ENCODE measurements around the gene BNC2. TPM values are rescaled to one million over a fixed set of nuclear protein-coding genes. Genes with fewer than 3 reads are reported as not detected.
"Not testable (repeated sequence)": the region's sequence is repeated elsewhere in the genome, so short reads cannot be mapped to it uniquely, and the experiment has no call there.

BNC2 gene
- total and polyA plus RNA-seq, 2 donors: 1.8 to 3.9 TPM

GRCh38 chr9:16898464-16898863, 28.0 kb upstream of the BNC2 start:
- Histone ChIP-seq H3K4me3 (ENCODE audit: low read length in 2 of 2) (no peak overlapping the region), H3K4me1 (ENCODE audit: control insufficient read depth in 2 of 2, insufficient read depth in 2 of 2, low read length in 2 of 2) (no peaks in the 10 kb centered on the region), H3K9me3 (ENCODE audit: control insufficient read depth in 2 of 2, insufficient read depth in 1 of 2, low read length in 1 of 2) (no peaks in the 10 kb centered on the region), H3K36me3 (ENCODE audit: control insufficient read depth in 2 of 2, insufficient read depth in 2 of 2, low read length in 1 of 2) (no peaks in the 10 kb centered on the region), H3K27ac (ENCODE audit: low read depth in 1 of 2, low read length in 1 of 2) (no peak overlapping the region), H3K27me3 (ENCODE audit: control insufficient read depth in 2 of 2, insufficient read depth in 1 of 2, low read length in 1 of 2) (no peaks in the 10 kb centered on the region)
- no peak for DNase-seq (ENCODE audit: low read depth in 6 of 9, low spot score in 9 of 9)
- WGBS: 90% methylated on average over 2 of the region's 2 CpGs

GRCh38 chr9:16888594-16888993, 18.1 kb upstream of the BNC2 start:
- Histone ChIP-seq H3K4me3 (ENCODE audit: low read length in 2 of 2) (no peak overlapping the region), H3K27me3 (ENCODE audit: control insufficient read depth in 2 of 2, insufficient read depth in 1 of 2, low read length in 1 of 2) (no peaks in the 10 kb centered on the region), H3K4me1 (ENCODE audit: control insufficient read depth in 2 of 2, insufficient read depth in 2 of 2, low read length in 2 of 2) (peaks cover 0 to 4% of the 10 kb centered on the region in 2 donors), H3K36me3 (ENCODE audit: control insufficient read depth in 2 of 2, insufficient read depth in 2 of 2, low read length in 1 of 2) (no peaks in the 10 kb centered on the region), H3K27ac (ENCODE audit: low read depth in 1 of 2, low read length in 1 of 2) (no peak overlapping the region), H3K9me3 (ENCODE audit: control insufficient read depth in 2 of 2, insufficient read depth in 1 of 2, low read length in 1 of 2) (no peaks in the 10 kb centered on the region)
- WGBS: 97% methylated on average over 3 of the region's 3 CpGs
- DNase-seq (ENCODE audit: low read depth in 6 of 9, low spot score in 9 of 9): no peak

GRCh38 chr9:16885931-16886330, 15.5 kb upstream of the BNC2 start:
- H3K4me3 ChIP-seq (ENCODE audit: low read length in 2 of 2): no peak overlapping the region
- no peak for DNase-seq (ENCODE audit: low read depth in 6 of 9, low spot score in 9 of 9)
- WGBS: 92% methylated on average over 4 of the region's 4 CpGs
- no peaks in the 10 kb centered on the region for H3K27me3 ChIP-seq (ENCODE audit: control insufficient read depth in 2 of 2, insufficient read depth in 1 of 2, low read length in 1 of 2)
- H3K9me3 ChIP-seq (ENCODE audit: control insufficient read depth in 2 of 2, insufficient read depth in 1 of 2, low read length in 1 of 2): no peaks in the 10 kb centered on the region
- no peak overlapping the region for H3K27ac ChIP-seq (ENCODE audit: low read depth in 1 of 2, low read length in 1 of 2)
- peaks cover 0 to 4% of the 10 kb centered on the region in 2 donors for H3K4me1 ChIP-seq (ENCODE audit: control insufficient read depth in 2 of 2, insufficient read depth in 2 of 2, low read length in 2 of 2)
- no peaks in the 10 kb centered on the region for H3K36me3 ChIP-seq (ENCODE audit: control insufficient read depth in 2 of 2, insufficient read depth in 2 of 2, low read length in 1 of 2)

- DNase-seq (ENCODE audit: low read depth in 6 of 9, low spot score in 9 of 9): peak in 2 of 9 donors; percentile 10 to 53
- Histone ChIP-seq H3K27me3 (ENCODE audit: control insufficient read depth in 2 of 2, insufficient read depth in 1 of 2, low read length in 1 of 2) (no peaks in the 10 kb centered on the region), H3K4me1 (ENCODE audit: control insufficient read depth in 2 of 2, insufficient read depth in 2 of 2, low read length in 2 of 2) (peaks cover 0 to 4% of the 10 kb centered on the region in 2 donors), H3K36me3 (ENCODE audit: control insufficient read depth in 2 of 2, insufficient read depth in 2 of 2, low read length in 1 of 2) (no peaks in the 10 kb centered on the region), H3K27ac (ENCODE audit: low read depth in 1 of 2, low read length in 1 of 2) (no peak overlapping the region), H3K9me3 (ENCODE audit: control insufficient read depth in 2 of 2, insufficient read depth in 1 of 2, low read length in 1 of 2) (peaks cover 0 to 2% of the 10 kb centered on the region in 2 donors), H3K4me3 (ENCODE audit: low read length in 2 of 2) (no peak overlapping the region)
- 8% methylated on average over 5 of the region's 5 CpGs for WGBS
These were observed 14.6 kb upstream of the BNC2 start for GRCh38 chr9:16884952-16885513.

DNA sequence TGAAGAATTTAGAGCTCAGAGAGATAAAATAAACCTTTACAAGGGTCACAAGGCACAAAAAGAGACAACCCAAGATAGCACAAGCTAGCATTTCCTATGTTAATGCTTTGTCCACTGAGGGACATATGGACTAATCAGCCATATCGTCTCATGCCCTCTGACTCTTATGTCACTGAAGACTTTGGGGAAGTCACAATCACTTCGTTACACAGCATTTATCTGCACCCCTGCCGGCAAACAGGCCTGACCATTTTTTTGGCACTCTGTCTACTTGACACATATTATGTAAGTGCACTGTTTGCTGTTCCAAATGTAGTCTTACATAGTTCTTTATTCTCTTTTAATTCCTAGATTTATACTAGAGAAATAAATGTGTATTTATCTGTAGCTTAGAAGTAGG, 13.9 kb upstream of the BNC2 start:
- H3K36me3 ChIP-seq (ENCODE audit: control insufficient read depth in 2 of 2, insufficient read depth in 2 of 2, low read length in 1 of 2): no peaks in the 10 kb centered on the region
- H3K9me3 ChIP-seq (ENCODE audit: control insufficient read depth in 2 of 2, insufficient read depth in 1 of 2, low read length in 1 of 2): peaks cover 0 to 2% of the 10 kb centered on the region in 2 donors
- no peak for DNase-seq (ENCODE audit: low read depth in 6 of 9, low spot score in 9 of 9)
- WGBS: 32% methylated on average over 3 of the region's 3 CpGs
- peaks cover 0 to 4% of the 10 kb centered on the region in 2 donors for H3K4me1 ChIP-seq (ENCODE audit: control insufficient read depth in 2 of 2, insufficient read depth in 2 of 2, low read length in 2 of 2)
- no peaks in the 10 kb centered on the region for H3K27me3 ChIP-seq (ENCODE audit: control insufficient read depth in 2 of 2, insufficient read depth in 1 of 2, low read length in 1 of 2)
- H3K27ac ChIP-seq (ENCODE audit: low read depth in 1 of 2, low read length in 1 of 2): no peak overlapping the region
- no peak overlapping the region for H3K4me3 ChIP-seq (ENCODE audit: low read length in 2 of 2)

DNA sequence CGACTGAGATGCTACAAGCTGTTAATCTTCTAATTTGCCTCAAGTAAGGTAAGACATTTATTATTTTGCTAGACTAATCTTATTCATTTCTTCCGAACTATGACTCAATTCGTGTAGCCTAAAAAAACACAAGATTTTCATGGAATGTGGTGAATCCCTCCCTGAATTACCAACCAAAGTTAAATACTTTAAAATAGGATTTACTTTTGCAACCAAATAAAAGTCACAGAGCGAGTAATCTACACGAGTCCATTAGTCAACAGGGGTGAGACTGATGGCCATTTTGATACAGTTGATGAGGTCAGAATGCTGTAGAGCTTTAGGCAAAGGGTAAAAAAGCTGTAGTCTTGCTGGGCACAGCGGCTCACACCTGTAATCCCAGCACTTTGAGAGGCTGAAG, 13.1 kb upstream of the BNC2 start:
- H3K27ac ChIP-seq (ENCODE audit: low read depth in 1 of 2, low read length in 1 of 2): no peak overlapping the region
- WGBS: 97% methylated on average over 6 of the region's 6 CpGs
- no peaks in the 10 kb centered on the region for H3K36me3 ChIP-seq (ENCODE audit: control insufficient read depth in 2 of 2, insufficient read depth in 2 of 2, low read length in 1 of 2)
- no peak for DNase-seq (ENCODE audit: low read depth in 6 of 9, low spot score in 9 of 9)
- peaks cover 0 to 2% of the 10 kb centered on the region in 2 donors for H3K9me3 ChIP-seq (ENCODE audit: control insufficient read depth in 2 of 2, insufficient read depth in 1 of 2, low read length in 1 of 2)
- H3K27me3 ChIP-seq (ENCODE audit: control insufficient read depth in 2 of 2, insufficient read depth in 1 of 2, low read length in 1 of 2): no peaks in the 10 kb centered on the region
- H3K4me1 ChIP-seq (ENCODE audit: control insufficient read depth in 2 of 2, insufficient read depth in 2 of 2, low read length in 2 of 2): peaks cover 0 to 4% of the 10 kb centered on the region in 2 donors
- H3K4me3 ChIP-seq (ENCODE audit: low read length in 2 of 2): no peak overlapping the region

GRCh38 chr9:16882440-16882839, 12.0 kb upstream of the BNC2 start:
- H3K27ac ChIP-seq (ENCODE audit: low read depth in 1 of 2, low read length in 1 of 2); H3K9me3 ChIP-seq (ENCODE audit: control insufficient read depth in 2 of 2, insufficient read depth in 1 of 2, low read length in 1 of 2); H3K4me1 ChIP-seq (ENCODE audit: control insufficient read depth in 2 of 2, insufficient read depth in 2 of 2, low read length in 2 of 2); DNase-seq (ENCODE audit: low read depth in 6 of 9, low spot score in 9 of 9); H3K27me3 ChIP-seq (ENCODE audit: control insufficient read depth in 2 of 2, insufficient read depth in 1 of 2, low read length in 1 of 2); H3K4me3 ChIP-seq (ENCODE audit: low read length in 2 of 2); H3K36me3 ChIP-seq (ENCODE audit: control insufficient read depth in 2 of 2, insufficient read depth in 2 of 2, low read length in 1 of 2): not testable (repeated sequence)
- 97% methylated on average over 6 of the region's 6 CpGs for WGBS

- H3K27ac ChIP-seq (ENCODE audit: low read depth in 1 of 2, low read length in 1 of 2): no peak overlapping the region
- 86% methylated on average over 2 of the region's 2 CpGs for WGBS
- H3K4me1 ChIP-seq (ENCODE audit: control insufficient read depth in 2 of 2, insufficient read depth in 2 of 2, low read length in 2 of 2): no peaks in the 10 kb centered on the region
- DNase-seq (ENCODE audit: low read depth in 6 of 9, low spot score in 9 of 9): no peak
- no peaks in the 10 kb centered on the region for H3K36me3 ChIP-seq (ENCODE audit: control insufficient read depth in 2 of 2, insufficient read depth in 2 of 2, low read length in 1 of 2)
- H3K27me3 ChIP-seq (ENCODE audit: control insufficient read depth in 2 of 2, insufficient read depth in 1 of 2, low read length in 1 of 2): no peaks in the 10 kb centered on the region
- no peak overlapping the region for H3K4me3 ChIP-seq (ENCODE audit: low read length in 2 of 2)
- H3K9me3 ChIP-seq (ENCODE audit: control insufficient read depth in 2 of 2, insufficient read depth in 1 of 2, low read length in 1 of 2): peaks cover 0 to 2% of the 10 kb centered on the region in 2 donors
These were observed 8.9 kb upstream of the BNC2 start for GRCh38 chr9:16879416-16879815.

GRCh38 chr9:16877256-16877655, 6.8 kb upstream of the BNC2 start:
- Histone ChIP-seq H3K9me3 (ENCODE audit: control insufficient read depth in 2 of 2, insufficient read depth in 1 of 2, low read length in 1 of 2) (peaks cover 0 to 2% of the 10 kb centered on the region in 2 donors), H3K36me3 (ENCODE audit: control insufficient read depth in 2 of 2, insufficient read depth in 2 of 2, low read length in 1 of 2) (no peaks in the 10 kb centered on the region), H3K27me3 (ENCODE audit: control insufficient read depth in 2 of 2, insufficient read depth in 1 of 2, low read length in 1 of 2) (peaks cover 3 to 6% of the 10 kb centered on the region in 2 donors), H3K4me3 (ENCODE audit: low read length in 2 of 2) (no peak overlapping the region), H3K4me1 (ENCODE audit: control insufficient read depth in 2 of 2, insufficient read depth in 2 of 2, low read length in 2 of 2) (no peaks in the 10 kb centered on the region), H3K27ac (ENCODE audit: low read depth in 1 of 2, low read length in 1 of 2) (no peak overlapping the region)
- WGBS: 94% methylated on average over 19 of the region's 19 CpGs
- no peak for DNase-seq (ENCODE audit: low read depth in 6 of 9, low spot score in 9 of 9)

Data from thymus (tissue), 11 donors.